Loucy (cell line): Measurements from ENCODE around the gene MARCKS.
A peak's percentile ranks its signal among the peaks of the same experiment; 100 is the strongest.

Experiments used
- H2AFZ ChIP-seq: fragments of 200-600 bp; sonication (generic); 2 replicates; pipeline ENCODE4 v1.6.0; 2016; ENCODE audit warnings: antibody characterized with exemption, mild to moderate bottlenecking, low read length, moderate library complexity
- H3F3A ChIP-seq: fragments of 200-600 bp; 2 replicates; pipeline ENCODE4 v1.6.0; 2016; ENCODE audit warnings: antibody characterized with exemption, low read depth, mild to moderate bottlenecking
- H3K27me3 ChIP-seq: fragments of 200-600 bp; sonication (generic); 2 replicates; pipeline ENCODE4 v1.6.1; 2014; ENCODE audit warnings: low read length, mild to moderate bottlenecking; ENCODE audit not compliant: insufficient read depth, poor library complexity, severe bottlenecking
- H3K36me3 ChIP-seq: fragments of 200-600 bp; sonication (generic); 2 replicates; pipeline ENCODE4 v1.6.1; 2016; ENCODE audit warnings: low read length; ENCODE audit not compliant: insufficient read depth
- H3K4me1 ChIP-seq: fragments of 200-600 bp; sonication (generic); 2 replicates; pipeline ENCODE4 v1.5.1; 2014; ENCODE audit warnings: low read length, mild to moderate bottlenecking; ENCODE audit not compliant: insufficient read depth, poor library complexity, severe bottlenecking
- H3K4me2 ChIP-seq: fragments of 200-600 bp; sonication (generic); 2 replicates; pipeline ENCODE4 v1.6.0; 2014; ENCODE audit warnings: antibody characterized with exemption, low read length, low read depth, mild to moderate bottlenecking; ENCODE audit not compliant: poor library complexity, severe bottlenecking
- H3K4me3 ChIP-seq: fragments of 200-600 bp; sonication (generic); 2 replicates; pipeline ENCODE4 v1.5.1; 2014; ENCODE audit warnings: low read length, mild to moderate bottlenecking, mixed read lengths; ENCODE audit not compliant: poor library complexity, severe bottlenecking
- H3K79me2 ChIP-seq: fragments of 200-600 bp; sonication (generic); 2 replicates; pipeline ENCODE4 v1.6.1; 2014; ENCODE audit warnings: low read length; ENCODE audit not compliant: insufficient read depth
- H3K9ac ChIP-seq: fragments of 200-600 bp; sonication (generic); 2 replicates; pipeline ENCODE4 v1.6.0; 2014; ENCODE audit warnings: mild to moderate bottlenecking, low read depth, low read length, moderate library complexity; ENCODE audit not compliant: poor library complexity, severe bottlenecking
- H3K9me2 ChIP-seq: fragments of 200-600 bp; sonication (generic); replicated peaks from 2 replicates; pipeline ENCODE4 v1.6.1; 2016; ENCODE audit warnings: low read depth, low read length, mixed read lengths
- H3K9me3 ChIP-seq: fragments of 200-600 bp; sonication (generic); 2 replicates; pipeline ENCODE4 v1.6.1; 2014; ENCODE audit warnings: mild to moderate bottlenecking, antibody characterized with exemption, low read length, low read depth; ENCODE audit not compliant: insufficient read depth
- H4K20me1 ChIP-seq: fragments of 200-600 bp; sonication (generic); 2 replicates; pipeline ENCODE4 v1.6.0; 2014; ENCODE audit warnings: antibody characterized with exemption, low read length, mild to moderate bottlenecking; ENCODE audit not compliant: insufficient read depth, poor library complexity, severe bottlenecking
- EZH2phosphoT487 ChIP-seq: fragments of 200-600 bp; IDR thresholded peaks from 2 replicates; pipeline ENCODE4 v1.6.1; 2018; ENCODE audit warnings: antibody characterized with exemption, mild to moderate bottlenecking, moderate library complexity, borderline replicate concordance
- TF ChIP-seq, protein P1 (sequence below): fragments of 200-600 bp; sonication (generic); conservative IDR thresholded peaks from 2 replicates; pipeline ENCODE4 v1.5.1; 2014; ENCODE audit warnings: mild to moderate bottlenecking, antibody characterized with exemption, low read length

MARCKS gene

GRCh38 chr6:113879186-113880096, 22.3 kb downstream of the MARCKS start:
- peaks cover 30% of the 10 kb centered on the region for H3K4me1 ChIP-seq
- peak overlapping the region; percentile 22 for H3K4me2 ChIP-seq
- no peaks in the 10 kb centered on the region for H3K36me3 ChIP-seq
- no peaks in the 10 kb centered on the region for H3F3A ChIP-seq
- H2AFZ ChIP-seq: peak overlapping the region; percentile 63; the same call in 1 of the 2 replicates
- H3K27me3 ChIP-seq: no peaks in the 10 kb centered on the region
- H3K4me3 ChIP-seq: no peak overlapping the region
- TF ChIP-seq, protein P1, sequence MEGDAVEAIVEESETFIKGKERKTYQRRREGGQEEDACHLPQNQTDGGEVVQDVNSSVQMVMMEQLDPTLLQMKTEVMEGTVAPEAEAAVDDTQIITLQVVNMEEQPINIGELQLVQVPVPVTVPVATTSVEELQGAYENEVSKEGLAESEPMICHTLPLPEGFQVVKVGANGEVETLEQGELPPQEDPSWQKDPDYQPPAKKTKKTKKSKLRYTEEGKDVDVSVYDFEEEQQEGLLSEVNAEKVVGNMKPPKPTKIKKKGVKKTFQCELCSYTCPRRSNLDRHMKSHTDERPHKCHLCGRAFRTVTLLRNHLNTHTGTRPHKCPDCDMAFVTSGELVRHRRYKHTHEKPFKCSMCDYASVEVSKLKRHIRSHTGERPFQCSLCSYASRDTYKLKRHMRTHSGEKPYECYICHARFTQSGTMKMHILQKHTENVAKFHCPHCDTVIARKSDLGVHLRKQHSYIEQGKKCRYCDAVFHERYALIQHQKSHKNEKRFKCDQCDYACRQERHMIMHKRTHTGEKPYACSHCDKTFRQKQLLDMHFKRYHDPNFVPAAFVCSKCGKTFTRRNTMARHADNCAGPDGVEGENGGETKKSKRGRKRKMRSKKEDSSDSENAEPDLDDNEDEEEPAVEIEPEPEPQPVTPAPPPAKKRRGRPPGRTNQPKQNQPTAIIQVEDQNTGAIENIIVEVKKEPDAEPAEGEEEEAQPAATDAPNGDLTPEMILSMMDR: peak; percentile 77
- TF ChIP-seq EZH2phosphoT487: no peak
- H3K79me2 ChIP-seq: no peaks in the 10 kb centered on the region
- no peaks in the 10 kb centered on the region for H4K20me1 ChIP-seq
- H3K9me2 ChIP-seq: no peaks in the 10 kb centered on the region
- H3K9me3 ChIP-seq: no peaks in the 10 kb centered on the region
- no peak overlapping the region for H3K9ac ChIP-seq

GRCh38 chr6:113881478-113881980, 24.4 kb downstream of the MARCKS start:
- peaks cover 24% of the 10 kb centered on the region for H3K4me1 ChIP-seq
- H4K20me1 ChIP-seq: no peaks in the 10 kb centered on the region
- no peaks in the 10 kb centered on the region for H3K27me3 ChIP-seq
- no peaks in the 10 kb centered on the region for H3K9me3 ChIP-seq
- peak overlapping the region; percentile 32 for H3K9ac ChIP-seq
- H2AFZ ChIP-seq: peak overlapping the region; percentile 28; the same call in 1 of the 2 replicates
- no peaks in the 10 kb centered on the region for H3K36me3 ChIP-seq
- peak overlapping the region; percentile 66 for H3K4me2 ChIP-seq
- H3K79me2 ChIP-seq: no peaks in the 10 kb centered on the region
- H3F3A ChIP-seq: no peaks in the 10 kb centered on the region
- no peaks in the 10 kb centered on the region for H3K9me2 ChIP-seq
- H3K4me3 ChIP-seq: peak overlapping the region; percentile 39
- TF ChIP-seq, protein P1: no peak

DNA sequence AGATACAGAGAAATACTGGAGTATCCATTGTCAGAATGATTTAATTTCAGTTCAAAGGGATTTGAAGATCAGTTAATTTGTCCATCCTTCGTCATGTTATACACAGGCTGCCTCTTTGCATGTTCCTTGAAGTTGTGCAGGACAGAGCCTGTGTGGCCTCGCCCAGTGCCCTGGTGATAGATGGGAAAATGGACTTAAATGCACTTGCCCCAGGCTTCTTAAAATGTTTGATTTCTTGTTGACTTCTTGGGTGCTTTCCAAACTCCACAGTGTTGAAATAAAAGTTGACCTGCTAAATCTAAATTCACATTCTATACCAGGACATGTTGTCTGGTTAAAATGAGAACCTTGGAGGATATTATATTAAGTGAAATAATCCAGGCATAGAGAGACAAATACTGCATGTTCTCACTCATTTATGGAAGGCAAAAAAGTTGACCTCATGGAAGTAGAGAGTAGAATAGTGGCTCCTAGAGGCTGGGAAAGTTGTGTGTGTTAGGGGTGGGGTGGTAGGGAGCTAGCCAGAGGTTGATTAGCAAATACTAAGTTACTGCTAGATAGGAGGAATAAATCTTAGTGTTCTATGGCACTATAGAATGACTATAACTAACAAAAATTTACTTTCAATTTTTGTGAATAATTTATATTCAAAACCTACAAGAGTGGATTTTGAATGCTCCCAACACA, 25.3 kb downstream of the MARCKS start:
- no peaks in the 10 kb centered on the region for H3F3A ChIP-seq
- TF ChIP-seq, protein P1: 0 out of 2 replicates have a peak, but pooled peaks have one; percentile 7
- TF ChIP-seq EZH2phosphoT487: no peak
- no peak overlapping the region for H3K4me3 ChIP-seq

More for the DNA sequence above, 25.3 kb downstream of the MARCKS start:
- no peaks in the 10 kb centered on the region for H3K9me2 ChIP-seq
- peaks cover 24% of the 10 kb centered on the region for H3K4me1 ChIP-seq
- H3K27me3 ChIP-seq: no peaks in the 10 kb centered on the region
- no peaks in the 10 kb centered on the region for H3K79me2 ChIP-seq
- H3K9me3 ChIP-seq: no peaks in the 10 kb centered on the region
- H3K36me3 ChIP-seq: no peaks in the 10 kb centered on the region
- H4K20me1 ChIP-seq: no peaks in the 10 kb centered on the region
- no peak overlapping the region for H2AFZ ChIP-seq
- H3K9ac ChIP-seq: no peak overlapping the region
- H3K4me2 ChIP-seq: peak overlapping the region; percentile 66
